GM23338 (cell line): ENCODE data around the gene MRM2. TPM values are rescaled to one million over a fixed set of nuclear protein-coding genes. Genes with fewer than 3 reads are reported as not detected.

Source experiments
- ATAC-seq: fragments of 200-7000 bp; cut with Tn5 transposase; 3 replicates; pipeline ENCODE4 v1.9.1; 2020
- DNase-seq: peaks from one replicate; pipeline ENCODE4 v3.0.0-alpha.2; 2015; ENCODE audit warnings: low spot score
- H2AFZ ChIP-seq: fragments of 200-600 bp; sonication (generic); 2 replicates; pipeline ENCODE4 v1.8.0; 2016; ENCODE audit warnings: antibody characterized with exemption, mild to moderate bottlenecking, moderate library complexity
- H3F3A ChIP-seq: fragments of 200-600 bp; sonication (generic); replicated peaks from 2 replicates; pipeline ENCODE4 v1.8.0; 2017; ENCODE audit warnings: antibody characterized with exemption, mixed run types, low read depth
- H3K27ac ChIP-seq: fragments of 200-600 bp; sonication (generic); 2 replicates; pipeline ENCODE4 v1.6.1; 2016; ENCODE audit warnings: low read depth
- H3K27me3 ChIP-seq: fragments of 200-600 bp; sonication (generic); 2 replicates; pipeline ENCODE4 v1.8.0; 2016; ENCODE audit warnings: mild to moderate bottlenecking, mixed run types, moderate library complexity; ENCODE audit not compliant: insufficient read depth
- H3K36me3 ChIP-seq: fragments of 200-600 bp; sonication (generic); 2 replicates; pipeline ENCODE4 v1.8.0; 2016; ENCODE audit warnings: mild to moderate bottlenecking; ENCODE audit not compliant: insufficient read depth
- H3K4me1 ChIP-seq: fragments of 200-600 bp; sonication (generic); 2 replicates; pipeline ENCODE4 v1.8.0; 2016; ENCODE audit warnings: mild to moderate bottlenecking, moderate library complexity; ENCODE audit not compliant: insufficient read depth
- H3K4me2 ChIP-seq: fragments of 200-600 bp; sonication (generic); 2 replicates; pipeline ENCODE4 v1.7.1; 2017; ENCODE audit warnings: mixed run types
- H3K4me3 ChIP-seq: fragments of 200-600 bp; sonication (generic); 2 replicates; pipeline ENCODE4 v1.6.1; 2016; ENCODE audit warnings: mixed run types
- H3K79me2 ChIP-seq: fragments of 200-600 bp; sonication (generic); replicated peaks from 2 replicates; pipeline ENCODE4 v1.8.0; 2017; ENCODE audit warnings: mild to moderate bottlenecking; ENCODE audit not compliant: insufficient read depth
- H3K9me2 ChIP-seq: fragments of 200-600 bp; sonication (generic); 2 replicates; pipeline ENCODE4 v1.8.0; 2017; ENCODE audit not compliant: insufficient read depth
- H4K20me1 ChIP-seq: fragments of 200-600 bp; sonication (generic); replicated peaks from 2 replicates; pipeline ENCODE4 v1.8.0; 2017; ENCODE audit warnings: mild to moderate bottlenecking; ENCODE audit not compliant: insufficient read depth
- H3K27ac Mint-ChIP-seq: 2 replicates; pipeline ENCODE4 v1.8.0; 2020; ENCODE audit warnings: inconsistent platforms, mild to moderate bottlenecking, moderate library complexity, mixed read lengths
- H3K27me3 Mint-ChIP-seq: 3 replicates; pipeline ENCODE4 v1.8.0; 2022; ENCODE audit warnings: low read depth, mild to moderate bottlenecking, moderate library complexity, mixed read lengths, inconsistent platforms; ENCODE audit not compliant: insufficient read depth, poor library complexity
- H3K36me3 Mint-ChIP-seq: 3 replicates; pipeline ENCODE4 v1.8.0; 2021; ENCODE audit warnings: low read depth, mild to moderate bottlenecking, inconsistent platforms, moderate library complexity, mixed read lengths
- H3K4me1 Mint-ChIP-seq: 3 replicates; pipeline ENCODE4 v1.8.0; 2020; ENCODE audit warnings: mild to moderate bottlenecking, inconsistent platforms, mixed read lengths
- H3K4me3 Mint-ChIP-seq: 3 replicates; pipeline ENCODE4 v1.8.0; 2021; ENCODE audit warnings: moderate library complexity, mild to moderate bottlenecking, inconsistent platforms, mixed read lengths
- H3K9me3 Mint-ChIP-seq: 3 replicates; pipeline ENCODE4 v1.8.0; 2020; ENCODE audit warnings: moderate library complexity, mild to moderate bottlenecking, inconsistent platforms, mixed read lengths
- CREB1 ChIP-seq: fragments of 250-450 bp; sonication (Bioruptor Pico); IDR thresholded peaks from 2 replicates; pipeline ENCODE4 v1.5.0; 2020; ENCODE audit warnings: low read depth, mild to moderate bottlenecking, moderate library complexity
- EZH2 ChIP-seq: fragments of 200-600 bp; sonication (generic); IDR thresholded peaks from one replicate; pipeline ENCODE4 v1.8.0; 2017; ENCODE audit warnings: antibody characterized with exemption, mild to moderate bottlenecking, low read depth; ENCODE audit not compliant: unreplicated experiment
- EZH2phosphoT487 ChIP-seq: fragments of 200-600 bp; sonication (generic); IDR thresholded peaks from one replicate; pipeline ENCODE4 v1.8.1; 2018; ENCODE audit warnings: antibody characterized with exemption; ENCODE audit not compliant: unreplicated experiment
- JUNB ChIP-seq: IDR thresholded peaks from one replicate; pipeline ENCODE4 v1.6.1; 2016; ENCODE audit warnings: antibody characterized with exemption; ENCODE audit not compliant: unreplicated experiment
- NANOG ChIP-seq: IDR thresholded peaks from 2 replicates; pipeline ENCODE4 v1.6.1; 2016; ENCODE audit warnings: antibody characterized with exemption, borderline replicate concordance
- POLR2AphosphoS5 ChIP-seq: IDR thresholded peaks from 2 replicates; pipeline ENCODE4 v1.6.1; 2016; ENCODE audit warnings: antibody characterized with exemption, low read depth
- STAT1 ChIP-seq: IDR thresholded peaks from one replicate; pipeline ENCODE4 v1.6.1; 2016; ENCODE audit warnings: antibody characterized with exemption; ENCODE audit not compliant: unreplicated experiment
- ZNF114 ChIP-seq: fragments of 250-450 bp; sonication (Bioruptor Pico); IDR thresholded peaks from 2 replicates; pipeline ENCODE4 v1.5.0; 2020; ENCODE audit warnings: mild to moderate bottlenecking, moderate library complexity
- ZNF331 ChIP-seq: fragments of 250-450 bp; sonication (Bioruptor Pico); IDR thresholded peaks from 2 replicates; pipeline ENCODE4 v1.5.0; 2020; ENCODE audit warnings: low read depth, mild to moderate bottlenecking, moderate library complexity
- ZNF462 ChIP-seq: fragments of 250-450 bp; sonication (Bioruptor Pico); IDR thresholded peaks from 2 replicates; pipeline ENCODE4 v1.5.0; 2020; ENCODE audit warnings: mild to moderate bottlenecking, moderate library complexity
- polyA plus RNA-seq: library from polyadenylated mRNA; unstranded; fragments of >200 nt; fragmentation: Nextera tagmentation; extraction: Ambion mirVana; gene quantifications from 2 replicates; pipeline ENCODE4 v1.2.1, GENCODE V29; 2016
- total RNA-seq: library from RNA; depleted of rRNA; stranded (reverse); fragments of >200 nt; shearing (Covaris generic); gene quantifications from 2 replicates; pipeline ENCODE4 v1.2.3, GENCODE V29; 2014
- TF ChIP-seq, protein P1 (sequence below): IDR thresholded peaks from one replicate; pipeline ENCODE4 v1.6.1; 2018; ENCODE audit warnings: antibody characterized with exemption; ENCODE audit not compliant: unreplicated experiment
- TF ChIP-seq, protein P2 (sequence below): IDR thresholded peaks from 2 replicates; pipeline ENCODE4 v1.6.1; 2016; ENCODE audit warnings: antibody characterized with exemption
- TF ChIP-seq, protein P3 (sequence below), 2 experiments: fragments of 200-600 bp in 1 of 2; sonication (generic) in 1 of 2; conservative IDR thresholded peaks; 2 replicates each; pipeline versions ENCODE4 v1.5.1 to v1.6.1; 2016 to 2017; ENCODE audit warnings: antibody characterized with exemption in 2 of 2, low read depth in 2 of 2, mild to moderate bottlenecking in 2 of 2, moderate library complexity in 1 of 2

Gene MRM2
- total and polyA plus RNA-seq, 2 experiments from 2014 or later = 30.0 to 37.8 TPM

- no peaks in the 10 kb centered on the region for H3K9me2 ChIP-seq
- H3K4me3 ChIP-seq = no peak overlapping the region
- no peaks in the 10 kb centered on the region; the same call in 1 of the 2 replicates for H3K36me3 ChIP-seq
- Mint-ChIP-seq H3K27ac (no peak overlapping the region; the same call in 1 of the 2 replicates), H3K4me1 (no peaks in the 10 kb centered on the region; the same call in 2 of the 3 replicates), H3K27me3 (peaks cover 12% of the 10 kb centered on the region), H3K9me3 (no peaks in the 10 kb centered on the region), H3K4me3 (no peak overlapping the region), H3K36me3 (peaks cover 37% of the 10 kb centered on the region)
- ATAC-seq = no peak
- no peak overlapping the region for H3K27ac ChIP-seq
- no peak overlapping the region for H3K4me2 ChIP-seq
- no peak for DNase-seq
- H3K4me1 ChIP-seq = no peaks in the 10 kb centered on the region
- H3K79me2 ChIP-seq = peaks cover 14% of the 10 kb centered on the region; the same call in 1 of the 2 replicates
- peaks cover 10% of the 10 kb centered on the region; the same call in 1 of the 2 replicates for H4K20me1 ChIP-seq
- H3F3A ChIP-seq = no peaks in the 10 kb centered on the region
- no peaks in the 10 kb centered on the region for H3K27me3 ChIP-seq
- H2AFZ ChIP-seq = no peak overlapping the region
- TF ChIP-seq NANOG (no peak), JUNB (no peak), ZNF331 (CRISPR knock-in tag) (no peak), EZH2 (no peak), EZH2phosphoT487 (no peak), ZNF114 (no peak), ZNF462 (CRISPR knock-in tag) (no peak), POLR2AphosphoS5 (no peak), CREB1 (CRISPR knock-in tag) (no peak), STAT1 (no peak)
- TF ChIP-seq, protein P1, sequence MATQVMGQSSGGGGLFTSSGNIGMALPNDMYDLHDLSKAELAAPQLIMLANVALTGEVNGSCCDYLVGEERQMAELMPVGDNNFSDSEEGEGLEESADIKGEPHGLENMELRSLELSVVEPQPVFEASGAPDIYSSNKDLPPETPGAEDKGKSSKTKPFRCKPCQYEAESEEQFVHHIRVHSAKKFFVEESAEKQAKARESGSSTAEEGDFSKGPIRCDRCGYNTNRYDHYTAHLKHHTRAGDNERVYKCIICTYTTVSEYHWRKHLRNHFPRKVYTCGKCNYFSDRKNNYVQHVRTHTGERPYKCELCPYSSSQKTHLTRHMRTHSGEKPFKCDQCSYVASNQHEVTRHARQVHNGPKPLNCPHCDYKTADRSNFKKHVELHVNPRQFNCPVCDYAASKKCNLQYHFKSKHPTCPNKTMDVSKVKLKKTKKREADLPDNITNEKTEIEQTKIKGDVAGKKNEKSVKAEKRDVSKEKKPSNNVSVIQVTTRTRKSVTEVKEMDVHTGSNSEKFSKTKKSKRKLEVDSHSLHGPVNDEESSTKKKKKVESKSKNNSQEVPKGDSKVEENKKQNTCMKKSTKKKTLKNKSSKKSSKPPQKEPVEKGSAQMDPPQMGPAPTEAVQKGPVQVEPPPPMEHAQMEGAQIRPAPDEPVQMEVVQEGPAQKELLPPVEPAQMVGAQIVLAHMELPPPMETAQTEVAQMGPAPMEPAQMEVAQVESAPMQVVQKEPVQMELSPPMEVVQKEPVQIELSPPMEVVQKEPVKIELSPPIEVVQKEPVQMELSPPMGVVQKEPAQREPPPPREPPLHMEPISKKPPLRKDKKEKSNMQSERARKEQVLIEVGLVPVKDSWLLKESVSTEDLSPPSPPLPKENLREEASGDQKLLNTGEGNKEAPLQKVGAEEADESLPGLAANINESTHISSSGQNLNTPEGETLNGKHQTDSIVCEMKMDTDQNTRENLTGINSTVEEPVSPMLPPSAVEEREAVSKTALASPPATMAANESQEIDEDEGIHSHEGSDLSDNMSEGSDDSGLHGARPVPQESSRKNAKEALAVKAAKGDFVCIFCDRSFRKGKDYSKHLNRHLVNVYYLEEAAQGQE = no peak
- TF ChIP-seq, protein P2, sequence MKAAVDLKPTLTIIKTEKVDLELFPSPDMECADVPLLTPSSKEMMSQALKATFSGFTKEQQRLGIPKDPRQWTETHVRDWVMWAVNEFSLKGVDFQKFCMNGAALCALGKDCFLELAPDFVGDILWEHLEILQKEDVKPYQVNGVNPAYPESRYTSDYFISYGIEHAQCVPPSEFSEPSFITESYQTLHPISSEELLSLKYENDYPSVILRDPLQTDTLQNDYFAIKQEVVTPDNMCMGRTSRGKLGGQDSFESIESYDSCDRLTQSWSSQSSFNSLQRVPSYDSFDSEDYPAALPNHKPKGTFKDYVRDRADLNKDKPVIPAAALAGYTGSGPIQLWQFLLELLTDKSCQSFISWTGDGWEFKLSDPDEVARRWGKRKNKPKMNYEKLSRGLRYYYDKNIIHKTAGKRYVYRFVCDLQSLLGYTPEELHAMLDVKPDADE = no peak
- TF ChIP-seq, protein P3, sequence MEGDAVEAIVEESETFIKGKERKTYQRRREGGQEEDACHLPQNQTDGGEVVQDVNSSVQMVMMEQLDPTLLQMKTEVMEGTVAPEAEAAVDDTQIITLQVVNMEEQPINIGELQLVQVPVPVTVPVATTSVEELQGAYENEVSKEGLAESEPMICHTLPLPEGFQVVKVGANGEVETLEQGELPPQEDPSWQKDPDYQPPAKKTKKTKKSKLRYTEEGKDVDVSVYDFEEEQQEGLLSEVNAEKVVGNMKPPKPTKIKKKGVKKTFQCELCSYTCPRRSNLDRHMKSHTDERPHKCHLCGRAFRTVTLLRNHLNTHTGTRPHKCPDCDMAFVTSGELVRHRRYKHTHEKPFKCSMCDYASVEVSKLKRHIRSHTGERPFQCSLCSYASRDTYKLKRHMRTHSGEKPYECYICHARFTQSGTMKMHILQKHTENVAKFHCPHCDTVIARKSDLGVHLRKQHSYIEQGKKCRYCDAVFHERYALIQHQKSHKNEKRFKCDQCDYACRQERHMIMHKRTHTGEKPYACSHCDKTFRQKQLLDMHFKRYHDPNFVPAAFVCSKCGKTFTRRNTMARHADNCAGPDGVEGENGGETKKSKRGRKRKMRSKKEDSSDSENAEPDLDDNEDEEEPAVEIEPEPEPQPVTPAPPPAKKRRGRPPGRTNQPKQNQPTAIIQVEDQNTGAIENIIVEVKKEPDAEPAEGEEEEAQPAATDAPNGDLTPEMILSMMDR (conservative IDR thresholded peaks at IDR 0.05; ENCODE audit: low read depth in 2 of 2) = no peak
Observed at GRCh38 chr7:2202901-2203765, 38.9 kb downstream of the MRM2 start.
